HFF-Myc (cell line): ENCODE measurements around the gene KIF16B.

Experiments
- DNase-seq: peaks from one replicate; pipeline ENCODE4 v3.0.0-alpha.2; 2011; ENCODE audit warnings: low read depth; ENCODE audit errors: extremely low read depth
- H3K4me3 ChIP-seq: replicated peaks from 2 replicates; pipeline ENCODE4 v1.5.1; 2011; ENCODE audit warnings: low read depth, mild to moderate bottlenecking, control low read depth, low read length
- TF ChIP-seq, protein P1 (sequence below): IDR thresholded peaks from 2 replicates; pipeline ENCODE4 v1.5.1; 2012; ENCODE audit warnings: mild to moderate bottlenecking, low read depth, low read length, control low read depth; ENCODE audit errors: missing control alignments

KIF16B gene, protein sequence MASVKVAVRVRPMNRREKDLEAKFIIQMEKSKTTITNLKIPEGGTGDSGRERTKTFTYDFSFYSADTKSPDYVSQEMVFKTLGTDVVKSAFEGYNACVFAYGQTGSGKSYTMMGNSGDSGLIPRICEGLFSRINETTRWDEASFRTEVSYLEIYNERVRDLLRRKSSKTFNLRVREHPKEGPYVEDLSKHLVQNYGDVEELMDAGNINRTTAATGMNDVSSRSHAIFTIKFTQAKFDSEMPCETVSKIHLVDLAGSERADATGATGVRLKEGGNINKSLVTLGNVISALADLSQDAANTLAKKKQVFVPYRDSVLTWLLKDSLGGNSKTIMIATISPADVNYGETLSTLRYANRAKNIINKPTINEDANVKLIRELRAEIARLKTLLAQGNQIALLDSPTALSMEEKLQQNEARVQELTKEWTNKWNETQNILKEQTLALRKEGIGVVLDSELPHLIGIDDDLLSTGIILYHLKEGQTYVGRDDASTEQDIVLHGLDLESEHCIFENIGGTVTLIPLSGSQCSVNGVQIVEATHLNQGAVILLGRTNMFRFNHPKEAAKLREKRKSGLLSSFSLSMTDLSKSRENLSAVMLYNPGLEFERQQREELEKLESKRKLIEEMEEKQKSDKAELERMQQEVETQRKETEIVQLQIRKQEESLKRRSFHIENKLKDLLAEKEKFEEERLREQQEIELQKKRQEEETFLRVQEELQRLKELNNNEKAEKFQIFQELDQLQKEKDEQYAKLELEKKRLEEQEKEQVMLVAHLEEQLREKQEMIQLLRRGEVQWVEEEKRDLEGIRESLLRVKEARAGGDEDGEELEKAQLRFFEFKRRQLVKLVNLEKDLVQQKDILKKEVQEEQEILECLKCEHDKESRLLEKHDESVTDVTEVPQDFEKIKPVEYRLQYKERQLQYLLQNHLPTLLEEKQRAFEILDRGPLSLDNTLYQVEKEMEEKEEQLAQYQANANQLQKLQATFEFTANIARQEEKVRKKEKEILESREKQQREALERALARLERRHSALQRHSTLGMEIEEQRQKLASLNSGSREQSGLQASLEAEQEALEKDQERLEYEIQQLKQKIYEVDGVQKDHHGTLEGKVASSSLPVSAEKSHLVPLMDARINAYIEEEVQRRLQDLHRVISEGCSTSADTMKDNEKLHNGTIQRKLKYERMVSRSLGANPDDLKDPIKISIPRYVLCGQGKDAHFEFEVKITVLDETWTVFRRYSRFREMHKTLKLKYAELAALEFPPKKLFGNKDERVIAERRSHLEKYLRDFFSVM (N-terminal part only)

DNA sequence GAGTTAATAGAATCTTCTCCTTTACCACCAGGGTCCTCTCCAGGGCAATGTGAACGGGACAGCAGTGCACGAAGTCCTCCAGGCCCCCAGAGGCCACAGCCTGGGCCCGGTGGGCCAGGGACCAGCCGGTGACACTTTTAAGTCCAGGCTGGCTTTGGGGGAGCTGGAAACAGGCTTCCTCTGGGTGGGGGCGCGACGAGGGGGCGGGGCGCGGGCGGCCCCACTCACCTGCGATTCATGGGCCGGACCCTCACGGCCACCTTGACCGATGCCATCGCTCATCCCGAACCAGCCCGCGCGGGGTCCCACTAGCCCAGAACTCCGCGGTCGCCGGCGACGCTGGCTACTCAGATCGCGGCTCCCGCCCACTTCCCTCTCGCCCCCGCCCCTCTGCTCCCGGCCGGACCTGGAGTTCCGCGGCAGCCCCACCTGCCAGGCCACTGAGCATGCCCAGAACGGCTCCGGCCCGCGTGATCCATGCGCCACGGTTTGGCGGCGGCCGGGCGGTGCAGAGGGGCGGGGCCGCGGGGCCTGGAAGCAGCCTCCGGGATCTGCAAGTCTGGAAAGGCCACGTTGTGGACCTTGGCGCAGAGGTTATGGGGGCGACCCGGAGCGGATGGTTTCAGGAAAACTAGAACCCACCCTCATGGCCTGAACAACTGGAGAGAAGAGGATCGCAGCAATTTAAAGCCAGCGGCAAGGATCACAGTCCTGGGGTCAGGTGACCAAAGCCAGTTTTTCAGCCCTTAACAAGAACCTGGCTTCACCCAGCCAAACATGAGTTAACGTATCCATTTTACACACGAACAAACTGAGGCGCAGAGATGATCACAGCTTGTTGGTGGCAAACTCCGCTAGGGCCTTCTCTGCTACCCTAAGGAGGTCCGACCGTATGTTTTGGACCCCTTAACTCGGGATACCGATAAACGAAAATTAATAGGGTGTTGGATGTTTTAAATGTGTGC is at the start of gene KIF16B:
TSS of gene KIF16B (minus strand) at position 448 of the 965 bp plus-strand sequence. CDS start at position 275, 173 bp downstream.
- TF ChIP-seq, protein P1, sequence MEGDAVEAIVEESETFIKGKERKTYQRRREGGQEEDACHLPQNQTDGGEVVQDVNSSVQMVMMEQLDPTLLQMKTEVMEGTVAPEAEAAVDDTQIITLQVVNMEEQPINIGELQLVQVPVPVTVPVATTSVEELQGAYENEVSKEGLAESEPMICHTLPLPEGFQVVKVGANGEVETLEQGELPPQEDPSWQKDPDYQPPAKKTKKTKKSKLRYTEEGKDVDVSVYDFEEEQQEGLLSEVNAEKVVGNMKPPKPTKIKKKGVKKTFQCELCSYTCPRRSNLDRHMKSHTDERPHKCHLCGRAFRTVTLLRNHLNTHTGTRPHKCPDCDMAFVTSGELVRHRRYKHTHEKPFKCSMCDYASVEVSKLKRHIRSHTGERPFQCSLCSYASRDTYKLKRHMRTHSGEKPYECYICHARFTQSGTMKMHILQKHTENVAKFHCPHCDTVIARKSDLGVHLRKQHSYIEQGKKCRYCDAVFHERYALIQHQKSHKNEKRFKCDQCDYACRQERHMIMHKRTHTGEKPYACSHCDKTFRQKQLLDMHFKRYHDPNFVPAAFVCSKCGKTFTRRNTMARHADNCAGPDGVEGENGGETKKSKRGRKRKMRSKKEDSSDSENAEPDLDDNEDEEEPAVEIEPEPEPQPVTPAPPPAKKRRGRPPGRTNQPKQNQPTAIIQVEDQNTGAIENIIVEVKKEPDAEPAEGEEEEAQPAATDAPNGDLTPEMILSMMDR = no peak
- peak within 1 kb of the TSS; percentile 69 for H3K4me3 ChIP-seq
- DNase-seq = no peak

DNA sequence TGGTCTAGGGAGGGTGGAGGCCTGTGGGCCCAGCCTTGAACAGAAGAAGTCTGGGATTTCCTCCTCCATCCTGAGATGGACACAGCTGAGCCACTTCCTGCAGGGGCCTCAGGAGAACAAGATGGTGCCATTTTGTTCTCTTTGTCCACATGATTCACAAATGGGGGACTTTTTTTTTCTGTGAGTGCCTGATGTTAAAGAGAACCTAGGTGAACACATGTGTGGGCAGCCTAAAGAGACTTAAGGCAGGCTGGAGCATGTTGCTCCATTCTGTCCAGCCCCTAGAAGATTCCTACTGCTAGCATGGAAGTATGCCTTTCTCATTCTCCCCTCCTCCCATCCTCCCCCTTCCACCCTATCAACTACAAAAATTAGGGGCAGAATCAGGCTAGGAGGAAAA is 49.3 kb upstream of the KIF16B start:
- H3K4me3 ChIP-seq = no peak overlapping the region
- no peak for DNase-seq
- TF ChIP-seq, protein P1 = no peak

DNA sequence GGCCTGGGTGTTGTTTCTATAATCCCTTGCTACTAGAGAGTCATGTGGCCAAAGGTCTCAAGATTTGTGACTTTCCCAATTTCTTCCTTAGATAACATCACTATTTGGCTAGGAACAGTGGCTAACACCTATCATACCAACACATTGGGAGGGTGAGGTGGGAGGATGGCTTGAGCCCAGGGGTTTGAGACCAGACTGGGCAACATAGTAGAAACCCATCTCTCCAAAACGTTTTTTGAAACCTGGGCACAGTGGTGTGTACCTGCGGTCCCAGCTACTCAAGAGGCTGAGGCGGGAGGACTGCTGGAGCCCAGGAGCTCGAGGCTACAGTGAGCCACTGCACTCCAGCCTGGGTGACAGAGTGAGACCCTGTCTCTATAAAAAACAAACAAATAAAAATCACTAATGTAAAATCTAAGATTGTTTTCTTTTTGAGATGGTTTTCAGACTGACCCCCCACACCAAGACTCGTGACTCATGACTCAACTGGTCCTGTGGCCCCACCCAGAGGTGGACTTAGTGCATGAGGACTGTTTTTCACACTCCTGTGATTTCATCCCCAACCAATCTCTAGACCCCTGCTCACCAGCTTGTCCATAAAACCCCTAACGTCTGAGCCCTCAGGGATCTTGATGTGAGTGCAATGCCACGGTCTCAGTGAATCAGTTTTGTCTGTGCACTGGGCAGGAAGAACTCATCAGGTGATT is 48.3 kb upstream of the KIF16B start:
- no peak for DNase-seq
- no peak overlapping the region for H3K4me3 ChIP-seq
- TF ChIP-seq, protein P1 = no peak

DNA sequence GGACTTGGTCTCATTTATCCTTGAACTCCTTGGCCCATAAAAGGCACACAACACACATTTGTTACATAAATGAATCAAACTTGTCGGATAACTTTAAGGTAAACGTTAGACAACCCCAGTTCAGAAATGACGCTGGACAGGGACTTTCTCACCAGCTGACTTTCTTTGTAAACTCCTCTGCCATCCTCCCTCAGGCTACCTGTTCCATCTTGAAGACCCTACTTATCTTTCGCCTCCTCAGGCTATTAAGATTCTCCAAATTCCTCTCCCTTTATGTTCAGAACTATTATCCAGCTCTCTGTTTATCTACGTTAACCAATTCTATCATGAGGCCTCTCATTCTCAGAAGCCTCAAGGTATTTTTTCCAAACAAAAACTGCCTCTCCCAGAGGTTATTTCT is 47.7 kb upstream of the KIF16B start:
- DNase-seq = no peak
- TF ChIP-seq, protein P1 = no peak
- no peak overlapping the region for H3K4me3 ChIP-seq

DNA sequence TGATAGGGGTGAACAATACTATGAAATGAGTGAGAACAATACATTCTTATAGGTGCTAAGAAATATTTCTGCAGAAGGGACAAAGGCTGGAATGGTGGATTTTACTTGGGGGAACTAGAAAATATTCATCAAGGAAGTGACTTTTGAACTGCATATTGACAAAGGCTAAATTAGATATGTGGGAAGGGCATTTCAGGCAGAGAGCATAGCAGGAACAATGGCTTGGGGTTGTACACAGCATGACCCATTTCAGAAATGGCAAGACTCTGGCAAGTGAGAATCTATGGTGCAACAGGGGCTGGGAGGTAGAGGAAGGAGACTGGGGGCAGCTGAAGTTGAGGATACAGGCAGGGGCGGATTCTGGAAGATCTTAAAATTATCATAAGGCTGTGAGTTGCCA is 46.7 kb upstream of the KIF16B start:
- no peak for DNase-seq
- no peak overlapping the region for H3K4me3 ChIP-seq
- TF ChIP-seq, protein P1 = no peak
